ENCODE measurements around the gene KMT2C.
"Not testable (repeated sequence)": the region's sequence is repeated elsewhere in the genome, so short reads cannot be mapped to it uniquely, and the experiment has no call there.

The KMT2C gene

DNA sequence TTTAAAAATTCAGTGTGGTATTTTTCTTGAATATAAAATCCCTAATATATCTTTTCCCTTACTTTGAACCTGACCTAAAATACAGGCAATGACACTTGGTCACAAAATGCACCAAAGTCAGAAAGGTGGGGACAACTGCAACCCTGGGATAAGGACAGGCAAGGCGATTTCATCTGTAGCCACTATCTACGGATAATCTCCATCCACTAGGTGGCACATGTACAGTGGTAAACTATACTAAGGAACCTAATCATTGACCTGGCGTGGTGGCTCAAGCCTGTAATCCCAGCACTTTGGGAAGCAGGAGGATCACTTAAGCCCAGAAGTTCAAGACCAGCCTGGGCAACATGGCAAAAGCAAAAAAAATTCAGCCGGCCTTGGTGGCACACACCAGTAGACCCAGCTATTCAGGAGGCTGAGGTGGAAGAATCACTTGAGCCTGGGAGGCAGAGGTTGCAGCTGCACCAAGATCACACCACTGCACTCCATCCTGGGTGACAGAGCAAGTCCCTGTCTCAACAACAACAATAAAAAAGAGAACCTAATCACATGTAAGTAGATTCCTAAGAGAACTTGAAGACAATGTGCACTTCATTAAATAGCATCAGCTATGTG, 98.9 kb downstream of the KMT2C start:
- TF ChIP-seq ZNF274 (IDR thresholded peaks at IDR 0.05; ENCODE audit: low read depth, low read length) = no peak
- H3K4me3 ChIP-seq (ENCODE audit: low read length) = no peak overlapping the region

DNA sequence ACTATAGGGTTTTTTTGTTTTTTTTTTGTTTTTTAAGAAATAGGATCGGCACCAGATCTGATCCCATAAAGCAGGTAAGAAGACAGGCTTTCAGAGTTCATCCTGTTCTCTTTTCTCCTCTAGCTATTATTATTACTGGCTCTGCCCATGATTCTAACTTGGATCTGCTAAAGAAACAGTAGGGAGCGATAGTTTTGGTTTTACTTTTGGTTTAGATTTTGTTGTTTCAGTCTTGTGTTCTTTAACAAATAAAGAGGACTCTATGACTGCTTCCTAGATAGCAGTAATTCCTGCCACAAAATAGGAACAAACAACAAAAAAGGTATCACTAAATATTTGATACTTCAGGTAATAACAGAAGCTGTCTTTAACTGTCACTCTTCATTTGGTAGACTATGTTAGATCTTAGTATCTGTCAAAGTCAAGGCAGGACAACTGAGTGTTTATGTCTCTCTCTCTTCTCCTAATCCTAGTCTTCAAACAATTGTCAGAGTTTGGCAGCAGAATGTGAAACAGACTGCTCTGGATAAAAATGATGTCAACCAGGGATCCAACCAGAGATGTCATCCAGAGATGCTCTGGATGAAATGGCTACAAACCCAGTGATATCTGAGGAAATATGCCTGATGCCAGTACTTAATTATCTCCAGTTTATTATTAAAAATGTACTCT, 99.8 kb downstream of the KMT2C start:
- no peak for TF ChIP-seq ZNF274 (IDR thresholded peaks at IDR 0.05; ENCODE audit: low read depth, low read length)
- H3K4me3 ChIP-seq (ENCODE audit: low read length) = peak overlapping the region; percentile 62

- no peak overlapping the region for H3K4me3 ChIP-seq (ENCODE audit: low read length)
- no peak for TF ChIP-seq ZNF274 (IDR thresholded peaks at IDR 0.05; ENCODE audit: low read depth, low read length)
Measured at GRCh38 chr7:152333134-152333533, 102.7 kb downstream of the KMT2C start.

DNA sequence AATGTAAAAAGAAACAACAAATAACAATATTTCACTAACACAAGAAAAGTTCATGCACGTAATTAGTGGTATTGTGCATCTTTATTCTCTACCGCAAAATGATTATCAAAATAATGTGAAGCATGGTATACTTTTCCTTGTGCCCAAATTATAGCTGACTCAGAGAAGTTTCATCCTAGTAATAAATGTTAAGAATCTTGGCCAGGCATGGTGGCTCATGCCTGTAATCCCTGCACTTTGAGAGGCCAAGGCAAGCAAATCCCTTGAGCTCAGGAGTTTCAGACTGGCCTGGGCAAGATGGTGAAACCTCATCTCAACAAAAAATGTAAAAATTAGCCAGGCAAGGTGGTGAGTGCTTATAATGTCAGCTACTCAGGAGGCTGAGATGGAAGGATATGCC, 105.0 kb downstream of the KMT2C start:
- TF ChIP-seq ZNF274 (IDR thresholded peaks at IDR 0.05; ENCODE audit: low read depth, low read length) = no peak
- H3K4me3 ChIP-seq (ENCODE audit: low read length) = no peak overlapping the region

GRCh38 chr7:152329469-152329868, 106.3 kb downstream of the KMT2C start:
- TF ChIP-seq ZNF274 (IDR thresholded peaks at IDR 0.05; ENCODE audit: low read depth, low read length) = no peak
- H3K4me3 ChIP-seq (ENCODE audit: low read length) = no peak overlapping the region

DNA sequence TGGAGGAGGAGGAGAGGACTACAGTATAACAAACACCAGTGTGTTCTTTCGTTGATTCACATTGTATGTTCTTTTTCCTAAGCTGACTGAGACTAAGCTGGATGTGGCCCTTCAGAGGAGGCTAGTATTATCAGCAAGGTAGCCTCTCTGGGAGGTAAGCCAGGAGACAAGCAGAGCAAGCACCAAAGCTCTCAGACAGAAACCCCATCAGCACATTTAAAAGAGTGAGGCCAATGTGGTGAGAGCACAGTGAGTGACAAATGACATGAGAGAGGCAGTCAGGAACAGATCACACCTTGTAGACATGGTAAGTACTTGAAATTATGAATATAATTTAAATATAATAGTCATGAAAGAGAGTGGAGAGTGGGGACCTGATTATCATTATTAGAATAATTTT, 107.6 kb downstream of the KMT2C start:
- no peak for TF ChIP-seq ZNF274 (IDR thresholded peaks at IDR 0.05; ENCODE audit: low read depth, low read length)
- H3K4me3 ChIP-seq (ENCODE audit: low read length) = no peak overlapping the region

DNA sequence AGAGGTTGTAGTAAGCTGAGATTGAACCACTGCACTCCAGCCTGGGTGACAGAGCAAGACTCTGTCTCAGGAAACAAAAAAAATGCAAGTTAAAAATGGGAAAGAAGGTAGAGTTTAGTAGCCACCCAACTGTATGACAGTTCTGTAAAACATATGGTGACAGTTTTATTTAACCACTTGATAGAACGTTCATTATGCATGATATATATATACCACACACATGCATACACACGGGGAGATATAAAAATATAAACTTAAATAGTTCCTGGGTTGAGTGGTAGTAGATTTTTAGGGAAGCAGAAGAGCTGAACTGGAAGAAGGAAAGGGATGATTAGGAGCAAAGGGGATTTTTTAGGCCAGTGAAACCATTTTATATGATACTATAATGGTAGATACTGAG, 120.0 kb downstream of the KMT2C start:
- no peak for TF ChIP-seq ZNF274 (IDR thresholded peaks at IDR 0.05; ENCODE audit: low read depth, low read length)

DNA sequence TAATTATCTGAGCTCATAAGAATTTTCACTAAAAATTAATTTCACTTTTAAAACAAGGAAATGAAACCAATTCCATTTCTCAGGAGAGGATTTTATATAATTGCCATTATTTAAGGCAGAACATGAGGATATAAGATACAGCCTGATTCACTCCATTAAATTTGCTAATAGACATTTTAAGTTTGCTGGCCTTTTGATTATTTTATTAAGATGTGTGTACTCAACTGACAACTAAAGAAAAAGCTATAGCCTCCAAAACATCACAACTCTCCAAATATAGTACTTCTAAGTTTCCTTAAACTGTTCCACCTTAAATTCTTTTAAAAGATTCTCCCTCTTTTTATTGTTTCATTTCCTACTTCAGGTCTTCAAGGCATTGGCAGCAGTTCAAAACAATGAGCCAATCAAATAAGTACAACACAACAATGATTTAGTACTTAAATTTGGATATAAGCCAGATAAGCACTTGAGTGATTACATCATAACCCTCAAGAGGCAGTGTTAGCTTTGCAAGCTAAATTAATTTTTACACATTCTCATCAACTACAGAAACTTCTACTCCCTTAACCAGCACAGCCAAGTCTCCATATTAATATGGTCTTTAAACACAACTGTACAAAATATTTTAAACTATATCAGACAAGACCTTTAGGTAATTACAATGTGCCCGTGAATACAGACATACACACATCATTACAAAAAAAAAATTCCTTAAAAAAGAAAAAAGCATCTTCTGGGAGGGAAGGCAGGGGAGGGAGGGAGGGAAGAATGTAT, 121.8 kb downstream of the KMT2C start:
- no peak overlapping the region for H3K4me3 ChIP-seq (ENCODE audit: low read length)
- no peak for TF ChIP-seq ZNF274 (IDR thresholded peaks at IDR 0.05; ENCODE audit: low read depth, low read length)

More for the DNA sequence above, 120.0 kb downstream of the KMT2C start:
- H3K4me3 ChIP-seq (ENCODE audit: low read length) = no peak overlapping the region

DNA sequence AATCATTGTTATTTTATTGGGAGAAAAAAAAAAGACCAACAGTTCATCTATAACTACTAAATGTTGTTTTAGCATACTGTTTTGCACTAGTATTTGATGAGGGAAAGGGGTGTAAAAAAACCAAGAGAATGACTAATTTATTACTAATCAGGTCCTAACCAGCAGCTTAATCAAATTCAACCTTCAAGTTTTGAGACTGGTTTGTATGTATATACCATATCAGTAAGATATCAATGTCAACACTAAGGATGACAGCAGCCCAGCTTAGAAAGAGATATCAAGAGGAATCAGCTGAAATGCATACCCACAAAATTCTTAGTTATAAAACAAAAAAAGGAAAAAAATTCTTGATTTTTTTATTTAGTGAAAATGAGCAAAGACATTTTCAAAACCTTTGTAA, 122.6 kb downstream of the KMT2C start:
- no peak for TF ChIP-seq ZNF274 (IDR thresholded peaks at IDR 0.05; ENCODE audit: low read depth, low read length)
- H3K4me3 ChIP-seq (ENCODE audit: low read length) = no peak overlapping the region

- TF ChIP-seq ZNF274 (IDR thresholded peaks at IDR 0.05; ENCODE audit: low read depth, low read length) = no peak
- no peak overlapping the region for H3K4me3 ChIP-seq (ENCODE audit: low read length)
Measured at GRCh38 chr7:152312316-152312715, 123.5 kb downstream of the KMT2C start.

GRCh38 chr7:152307902-152308301, 127.9 kb downstream of the KMT2C start:
- H3K4me3 ChIP-seq (ENCODE audit: low read length) = no peak overlapping the region
- TF ChIP-seq ZNF274 (IDR thresholded peaks at IDR 0.05; ENCODE audit: low read depth, low read length) = no peak

GRCh38 chr7:152299542-152300143, 136.2 kb downstream of the KMT2C start:
- H3K4me3 ChIP-seq (ENCODE audit: low read length) = not testable (repeated sequence)

DNA sequence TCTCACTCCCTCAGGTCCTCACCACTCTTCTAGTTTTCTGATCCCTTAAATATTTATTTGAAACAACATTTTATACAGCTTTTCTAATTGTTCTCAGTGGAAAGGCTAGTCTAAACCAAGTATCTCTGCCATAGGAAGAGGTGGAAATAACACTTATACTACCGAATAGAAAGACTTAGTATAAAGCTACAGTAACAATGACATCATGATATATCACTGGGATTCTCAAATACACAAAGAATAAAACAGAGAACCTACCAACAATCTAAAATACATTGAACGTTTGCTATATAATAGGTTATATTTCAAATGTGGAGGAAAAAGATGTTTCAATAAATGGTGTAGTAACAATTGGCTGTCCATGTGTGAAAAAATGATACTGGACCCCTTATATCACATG, 142.9 kb downstream of the KMT2C start:
- TF ChIP-seq ZNF274 (IDR thresholded peaks at IDR 0.05; ENCODE audit: low read depth, low read length) = no peak
- no peak overlapping the region for H3K4me3 ChIP-seq (ENCODE audit: low read length)

DNA sequence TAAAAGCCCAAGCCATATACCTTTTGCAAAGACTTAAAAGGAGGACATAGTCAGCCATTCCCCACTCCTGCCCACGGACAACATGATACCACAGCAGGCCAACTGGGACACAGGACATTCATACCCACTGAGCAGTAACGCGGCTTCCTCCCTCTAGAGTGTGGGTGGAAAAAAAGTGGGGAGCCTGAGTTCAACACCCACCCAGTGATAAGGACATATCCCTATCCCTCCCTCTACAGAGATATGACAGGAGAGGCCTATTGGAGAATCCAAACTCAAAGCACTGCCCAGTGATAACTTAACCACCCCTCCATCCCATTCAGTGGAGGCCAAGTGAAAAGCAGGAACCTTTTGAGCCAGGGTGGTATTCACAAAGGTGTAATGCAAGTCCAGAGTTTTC, 148.8 kb downstream of the KMT2C start:
- H3K4me3 ChIP-seq (ENCODE audit: low read length) = not testable (repeated sequence)

DNA sequence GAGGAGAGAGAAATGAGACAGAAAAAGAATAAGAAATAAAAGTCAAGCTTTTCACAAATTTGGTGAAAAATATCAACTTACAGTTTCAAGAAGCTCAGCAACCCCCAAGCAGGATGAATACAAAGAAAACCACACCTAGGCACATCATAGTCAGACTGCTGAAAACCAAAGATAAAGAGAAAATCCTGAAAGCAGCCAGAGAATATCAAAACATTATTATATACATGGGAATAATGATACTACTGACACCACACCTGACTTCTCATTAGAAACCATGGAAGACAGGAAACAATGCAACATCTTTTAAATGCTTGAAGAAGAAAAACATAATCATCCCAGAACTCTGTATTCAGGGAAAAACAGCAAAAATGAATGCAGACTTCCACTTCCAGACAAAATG, 149.6 kb downstream of the KMT2C start:
- H3K4me3 ChIP-seq (ENCODE audit: low read length) = not testable (repeated sequence)

DNA sequence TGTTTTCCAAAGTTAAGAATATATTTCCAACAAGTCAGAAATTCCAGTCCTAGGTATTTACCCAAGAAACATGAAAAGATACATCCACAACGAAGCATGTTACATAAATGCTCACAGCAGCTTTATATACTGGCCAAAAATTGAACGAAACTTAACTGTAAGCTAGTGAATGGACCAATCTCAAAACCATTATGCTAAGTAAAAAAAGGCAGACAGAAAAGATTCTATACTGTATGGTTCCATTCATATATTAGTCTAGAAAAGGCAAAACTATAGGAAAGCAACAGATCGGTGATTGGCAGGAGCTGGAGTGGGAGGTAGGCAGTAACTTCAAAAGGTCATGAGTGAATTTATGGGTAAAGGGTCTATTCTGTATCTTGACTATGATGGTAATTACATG, 150.8 kb downstream of the KMT2C start:
- not testable (repeated sequence) for H3K4me3 ChIP-seq (ENCODE audit: low read length)

GRCh38 chr7:152277687-152278086, 158.1 kb downstream of the KMT2C start:
- H3K4me3 ChIP-seq (ENCODE audit: low read length) = not testable (repeated sequence)

DNA sequence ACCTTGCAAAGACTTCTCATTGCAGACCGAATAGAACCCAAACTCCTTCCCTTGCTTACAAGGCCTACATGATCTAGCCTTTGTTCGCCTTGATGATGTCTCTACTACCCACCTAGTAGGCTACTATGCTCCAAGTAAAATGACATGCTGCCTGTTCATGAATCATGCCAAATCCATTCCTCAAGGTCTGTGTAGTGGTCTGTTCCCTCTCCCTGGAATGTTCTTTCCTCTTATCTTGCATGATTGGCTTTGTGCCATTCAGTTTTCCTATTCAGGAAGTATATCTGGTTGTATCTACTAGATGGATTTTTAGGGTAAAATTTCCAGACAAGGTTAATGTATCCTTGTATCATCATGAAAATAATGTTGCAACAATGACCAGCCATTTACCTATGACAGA, 165.4 kb downstream of the KMT2C start:
- not testable (repeated sequence) for H3K4me3 ChIP-seq (ENCODE audit: low read length)

- not testable (repeated sequence) for H3K4me3 ChIP-seq (ENCODE audit: low read length)
Measured at GRCh38 chr7:152266859-152267258, 168.9 kb downstream of the KMT2C start.

GRCh38 chr7:152264915-152265314, 170.9 kb downstream of the KMT2C start:
- not testable (repeated sequence) for H3K4me3 ChIP-seq (ENCODE audit: low read length)

All from GM08714 (cell line).